GM06990 (cell line): ENCODE measurements around the gene CFAP74.

Experiments
- DNase-seq: peaks from one replicate; pipeline ENCODE4 v3.0.0-alpha.2; 2011; ENCODE audit not compliant: insufficient read length; ENCODE audit errors: extremely low read depth
- H3K27me3 ChIP-seq: replicated peaks from 2 replicates; pipeline ENCODE4 v1.6.0; 2011; ENCODE audit warnings: low read length; ENCODE audit not compliant: control insufficient read depth, insufficient read depth
- H3K36me3 ChIP-seq: 2 replicates; pipeline ENCODE4 v1.5.1; 2011; ENCODE audit warnings: low read length; ENCODE audit not compliant: control insufficient read depth, insufficient read depth
- H3K4me3 ChIP-seq: replicated peaks from 2 replicates; pipeline ENCODE4 v1.5.1; 2011; ENCODE audit warnings: low read depth, mild to moderate bottlenecking, control low read depth, low read length
- TF ChIP-seq, protein P1 (sequence below): IDR thresholded peaks from 2 replicates; pipeline ENCODE4 v1.5.1; 2011; ENCODE audit warnings: low read length, control low read depth, mild to moderate bottlenecking, inconsistent platforms; ENCODE audit not compliant: insufficient read depth, poor library complexity, severe bottlenecking

CFAP74 gene

DNA sequence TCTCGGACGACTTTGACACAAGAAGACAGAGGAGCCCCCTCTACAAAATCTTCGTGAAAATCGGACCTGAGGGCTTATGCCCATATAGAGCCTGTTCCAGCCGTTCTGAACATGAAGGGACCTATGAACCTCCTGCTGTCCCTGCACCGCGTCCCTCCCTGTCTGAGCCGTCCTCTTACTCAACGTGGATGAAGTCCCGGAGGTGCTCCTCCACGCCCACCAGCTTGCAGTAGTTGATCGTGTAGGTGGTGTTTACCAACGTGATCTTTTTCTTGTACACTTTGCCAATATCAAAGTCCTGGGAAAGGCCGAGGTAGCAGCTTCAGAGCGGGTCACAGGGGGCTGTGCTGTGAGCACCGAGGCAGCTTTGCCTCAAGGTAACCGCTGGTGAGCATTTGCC lies 40.0 kb downstream of the CFAP74 start:
- H3K27me3 ChIP-seq, result no peaks in the 10 kb centered on the region; the same call in 1 of the 2 replicates

DNA sequence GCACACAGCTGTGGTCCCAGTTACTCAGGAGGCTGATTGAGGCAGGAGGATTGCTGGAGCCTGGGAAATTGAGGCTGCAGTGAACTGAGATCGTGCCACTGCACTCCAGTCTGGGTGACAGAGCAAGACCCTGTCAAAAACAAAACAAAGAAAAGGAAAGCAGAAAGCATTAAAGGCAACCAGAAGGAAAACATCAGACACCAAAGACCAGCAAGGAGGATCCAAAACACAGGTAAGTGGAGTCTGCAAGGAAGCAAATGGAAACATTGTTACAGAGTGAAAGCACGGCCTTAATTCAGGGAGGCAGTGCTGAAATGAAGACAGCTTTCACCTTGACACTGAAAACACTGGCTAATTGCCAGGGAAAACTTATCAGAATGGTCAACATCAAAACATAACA lies 40.8 kb downstream of the CFAP74 start:
- H3K27me3 ChIP-seq, result peaks cover 1% of the 10 kb centered on the region; the same call in 1 of the 2 replicates

More for the DNA sequence above, 40.0 kb downstream of the CFAP74 start:
- Histone ChIP-seq H3K4me3 (no peak overlapping the region), H3K36me3 (no peaks in the 10 kb centered on the region)
- TF ChIP-seq, protein P1, sequence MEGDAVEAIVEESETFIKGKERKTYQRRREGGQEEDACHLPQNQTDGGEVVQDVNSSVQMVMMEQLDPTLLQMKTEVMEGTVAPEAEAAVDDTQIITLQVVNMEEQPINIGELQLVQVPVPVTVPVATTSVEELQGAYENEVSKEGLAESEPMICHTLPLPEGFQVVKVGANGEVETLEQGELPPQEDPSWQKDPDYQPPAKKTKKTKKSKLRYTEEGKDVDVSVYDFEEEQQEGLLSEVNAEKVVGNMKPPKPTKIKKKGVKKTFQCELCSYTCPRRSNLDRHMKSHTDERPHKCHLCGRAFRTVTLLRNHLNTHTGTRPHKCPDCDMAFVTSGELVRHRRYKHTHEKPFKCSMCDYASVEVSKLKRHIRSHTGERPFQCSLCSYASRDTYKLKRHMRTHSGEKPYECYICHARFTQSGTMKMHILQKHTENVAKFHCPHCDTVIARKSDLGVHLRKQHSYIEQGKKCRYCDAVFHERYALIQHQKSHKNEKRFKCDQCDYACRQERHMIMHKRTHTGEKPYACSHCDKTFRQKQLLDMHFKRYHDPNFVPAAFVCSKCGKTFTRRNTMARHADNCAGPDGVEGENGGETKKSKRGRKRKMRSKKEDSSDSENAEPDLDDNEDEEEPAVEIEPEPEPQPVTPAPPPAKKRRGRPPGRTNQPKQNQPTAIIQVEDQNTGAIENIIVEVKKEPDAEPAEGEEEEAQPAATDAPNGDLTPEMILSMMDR, result no peak
- no peak for DNase-seq

DNA sequence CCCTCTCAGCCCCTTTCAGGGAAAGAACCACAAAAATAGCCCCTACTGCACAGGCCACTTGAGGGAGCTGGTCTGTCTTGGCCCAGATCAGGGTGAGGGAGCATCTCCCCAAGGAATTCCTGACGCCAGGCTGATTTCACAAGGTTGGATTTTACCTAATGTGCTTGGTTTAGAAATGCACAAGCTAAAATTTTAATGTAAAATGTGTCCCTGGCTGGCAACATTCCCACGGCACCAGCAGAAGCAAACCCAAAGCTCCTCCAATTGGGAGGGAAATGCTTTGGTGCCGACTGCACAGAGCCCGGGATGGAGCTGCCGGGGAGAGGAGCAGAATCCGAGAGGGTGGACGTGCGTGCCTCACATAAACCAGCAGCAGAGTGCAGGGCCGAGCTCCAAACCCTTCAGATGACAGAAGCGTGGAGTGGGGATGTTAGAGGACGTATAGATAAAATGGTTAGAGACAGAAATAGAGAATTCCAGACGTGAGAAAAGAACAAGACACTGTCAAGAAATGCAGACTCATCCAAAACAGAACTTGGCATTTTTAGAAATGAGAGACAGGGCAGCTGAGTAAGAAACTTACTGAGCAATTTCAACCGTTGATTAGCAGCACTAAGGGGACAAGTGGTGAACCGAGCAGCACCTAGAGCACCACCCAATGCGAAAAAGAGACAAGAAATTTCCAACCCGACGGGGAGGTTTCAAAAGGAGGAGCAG lies 42.9 kb downstream of the CFAP74 start:
- no peaks in the 10 kb centered on the region for H3K36me3 ChIP-seq
- DNase-seq, result no peak
- TF ChIP-seq, protein P1, result no peak
- H3K27me3 ChIP-seq, result peaks cover 1% of the 10 kb centered on the region; the same call in 1 of the 2 replicates
- H3K4me3 ChIP-seq, result no peak overlapping the region

More for the DNA sequence above, 40.8 kb downstream of the CFAP74 start:
- no peaks in the 10 kb centered on the region for H3K36me3 ChIP-seq
- TF ChIP-seq, protein P1, result no peak
- no peak overlapping the region for H3K4me3 ChIP-seq
- no peak for DNase-seq

DNA sequence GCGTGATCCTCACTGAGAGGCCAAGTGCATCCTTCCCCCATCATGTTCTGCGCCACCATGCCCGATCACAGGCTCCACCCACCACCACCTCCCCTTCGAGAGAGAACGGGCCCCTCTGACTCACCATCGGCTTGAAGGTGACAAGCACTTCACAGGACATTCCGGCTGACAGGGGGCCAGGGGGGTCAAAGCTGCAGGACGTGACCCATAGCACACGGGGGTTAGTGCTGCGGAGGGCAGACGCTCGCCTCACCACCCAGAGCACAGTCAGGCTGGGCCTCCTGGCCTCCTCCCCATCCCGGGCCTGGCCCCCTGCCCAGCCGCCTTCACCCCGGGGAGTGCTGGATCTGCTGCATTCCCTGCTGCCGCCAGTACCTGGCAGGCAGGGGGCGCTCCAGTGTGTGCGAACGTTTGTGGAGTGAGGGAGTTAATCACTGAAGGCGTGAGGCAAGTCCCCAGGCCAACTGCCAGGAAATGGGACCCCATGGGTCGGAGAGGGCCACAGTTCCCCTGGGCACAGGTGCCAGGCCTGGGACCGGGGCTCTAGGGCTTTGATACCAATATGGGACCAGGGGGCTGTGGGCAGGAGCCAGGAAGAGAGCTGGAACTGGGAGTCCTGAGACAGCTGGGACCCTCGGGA lies 43.6 kb downstream of the CFAP74 start:
- H3K27me3 ChIP-seq, result peaks cover 1% of the 10 kb centered on the region; the same call in 1 of the 2 replicates
- DNase-seq, result peak; percentile 45
- no peak overlapping the region for H3K4me3 ChIP-seq
- TF ChIP-seq, protein P1, result peak; percentile 80
- no peaks in the 10 kb centered on the region for H3K36me3 ChIP-seq

DNA sequence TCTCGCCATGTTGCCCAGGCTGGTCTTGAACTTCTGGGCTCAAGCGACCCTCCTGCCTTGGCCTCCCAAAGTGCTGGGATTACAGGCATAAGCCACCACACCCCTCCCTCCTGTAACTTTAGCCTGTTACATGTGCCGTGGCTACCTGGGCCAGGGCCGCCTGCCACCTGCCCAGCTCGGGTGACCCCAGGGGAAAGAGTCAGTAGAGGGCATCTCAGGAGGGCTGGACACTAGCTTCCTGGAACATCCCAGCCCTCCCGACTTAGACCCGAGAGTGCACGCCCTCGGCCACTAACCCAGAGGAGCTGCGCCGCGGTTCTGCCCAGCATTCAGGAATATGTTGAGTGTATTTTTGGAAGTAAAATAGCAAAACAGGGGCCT lies 44.1 kb downstream of the CFAP74 start:
- Histone ChIP-seq H3K4me3 (no peak overlapping the region), H3K36me3 (no peaks in the 10 kb centered on the region), H3K27me3 (peaks cover 1% of the 10 kb centered on the region; the same call in 1 of the 2 replicates)
- TF ChIP-seq, protein P1, result no peak
- DNase-seq, result no peak
